ENCODE measurements around the gene MLST8. TPM values are rescaled to one million over a fixed set of nuclear protein-coding genes. Genes with fewer than 3 reads are reported as not detected.
A peak's percentile ranks its signal among the peaks of the same experiment; 100 is the strongest.

MLST8 gene
- total RNA-seq, 4 donors from 2014 or later: 9.3 to 32.8 (median 21.5) TPM

GRCh38 chr16:2190002-2190658 is 15.1 kb upstream of the MLST8 start:
- Histone ChIP-seq H3K36me3 (no peaks in the 10 kb centered on the region), H3K4me3 (no peak overlapping the region), H3K27me3 (peaks cover 0 to 5% of the 10 kb centered on the region in 2 donors), H3K9me3 (no peaks in the 10 kb centered on the region), H3K27ac (no peak overlapping the region), H3K4me1 (peaks cover 0 to 1% of the 10 kb centered on the region in 2 donors)
- no peak for DNase-seq
- no peak for TF ChIP-seq CTCF (IDR thresholded peaks at IDR 0.05)
- TF ChIP-seq POLR2A (IDR thresholded peaks at IDR 0.05): no peak
- intact Hi-C loops (cut with DNase I; ENCODE audit: low total_unique reads): no loop called here

- H3K36me3 ChIP-seq: no peaks in the 10 kb centered on the region
- H3K4me3 ChIP-seq: no peak overlapping the region
- intact Hi-C loops (cut with DNase I; ENCODE audit: low total_unique reads): no loop called here
- H3K27me3 ChIP-seq: peaks cover 0 to 11% of the 10 kb centered on the region in 2 donors
- no peak for DNase-seq
- no peak for TF ChIP-seq POLR2A (IDR thresholded peaks at IDR 0.05)
- no peak for TF ChIP-seq CTCF (IDR thresholded peaks at IDR 0.05)
- H3K4me1 ChIP-seq: peaks cover 0 to 8% of the 10 kb centered on the region in 2 donors
- H3K9me3 ChIP-seq: no peaks in the 10 kb centered on the region
- no peak overlapping the region for H3K27ac ChIP-seq
These were observed 14.4 kb upstream of the MLST8 start for GRCh38 chr16:2190659-2191445.

GRCh38 chr16:2191446-2191706 is 13.9 kb upstream of the MLST8 start:
- intact Hi-C loops (cut with DNase I; ENCODE audit: low total_unique reads): no loop called here
- no peak overlapping the region for H3K27ac ChIP-seq
- H3K9me3 ChIP-seq: no peaks in the 10 kb centered on the region
- peaks cover 0 to 13% of the 10 kb centered on the region in 2 donors for H3K27me3 ChIP-seq
- no peak overlapping the region for H3K4me3 ChIP-seq
- H3K4me1 ChIP-seq: peaks cover 0 to 11% of the 10 kb centered on the region in 2 donors
- TF ChIP-seq POLR2A (IDR thresholded peaks at IDR 0.05) (no peak), CTCF (IDR thresholded peaks at IDR 0.05) (no peak)
- no peak for DNase-seq
- H3K36me3 ChIP-seq: no peaks in the 10 kb centered on the region

- peak; percentile 50 to 74 for DNase-seq
- H3K36me3 ChIP-seq: no peaks in the 10 kb centered on the region
- H3K27me3 ChIP-seq: peaks cover 6 to 13% of the 10 kb centered on the region in 2 donors
- no peak for TF ChIP-seq CTCF (IDR thresholded peaks at IDR 0.05)
- TF ChIP-seq POLR2A (IDR thresholded peaks at IDR 0.05): no peak
- no peak overlapping the region for H3K27ac ChIP-seq
- H3K4me3 ChIP-seq: no peak overlapping the region
- no peaks in the 10 kb centered on the region for H3K9me3 ChIP-seq
- peaks cover 0 to 11% of the 10 kb centered on the region in 2 donors for H3K4me1 ChIP-seq
- intact Hi-C loops (cut with DNase I; ENCODE audit: low total_unique reads): no loop called here
These were observed 11.0 kb upstream of the MLST8 start for GRCh38 chr16:2194166-2194834.

GRCh38 chr16:2194852-2195321 is 10.4 kb upstream of the MLST8 start:
- intact Hi-C loops (cut with DNase I; ENCODE audit: low total_unique reads): no loop called here
- Histone ChIP-seq H3K9me3 (no peaks in the 10 kb centered on the region), H3K36me3 (no peaks in the 10 kb centered on the region), H3K4me3 (no peak overlapping the region), H3K27me3 (peaks cover 6 to 13% of the 10 kb centered on the region in 2 donors), H3K4me1 (peaks cover 0 to 11% of the 10 kb centered on the region in 2 donors), H3K27ac (no peak overlapping the region)
- no peak for DNase-seq
- no peak for TF ChIP-seq POLR2A (IDR thresholded peaks at IDR 0.05)
- peak in 3 of 4 experiments; percentile 39 to 61 (median 40) for TF ChIP-seq CTCF (IDR thresholded peaks at IDR 0.05)

All from uterus (tissue), 4 donors.